Hepatic stellate cell (primary cell): Measurements from ENCODE around the gene MAGIX.

Source experiments
- DNase-seq: peaks from one replicate; pipeline ENCODE4 v3.0.0; 2011; ENCODE audit warnings: low spot score

MAGIX gene

GRCh38 chrX:49206543-49206942, 44.0 kb downstream of the MAGIX start:
- DNase-seq: no peak

GRCh38 chrX:49208399-49208798, 45.8 kb downstream of the MAGIX start:
- DNase-seq: no peak

- no peak for DNase-seq
Measured at GRCh38 chrX:49209434-49210251, 47.1 kb downstream of the MAGIX start.

GRCh38 chrX:49210406-49210805, 47.8 kb downstream of the MAGIX start:
- no peak for DNase-seq

GRCh38 chrX:49211074-49211473, 48.5 kb downstream of the MAGIX start:
- no peak for DNase-seq

GRCh38 chrX:49212209-49212608, 49.7 kb downstream of the MAGIX start:
- no peak for DNase-seq

GRCh38 chrX:49212861-49213260, 50.3 kb downstream of the MAGIX start:
- DNase-seq: no peak

- DNase-seq: no peak
Measured at GRCh38 chrX:49214416-49214815, 51.9 kb downstream of the MAGIX start.

GRCh38 chrX:49214996-49215526, 52.5 kb downstream of the MAGIX start:
- DNase-seq: no peak
